Thyroid gland (tissue), 4 donors: Measurements from ENCODE around the gene ZBTB25.

ENCODE experiments used
- POLR2A ChIP-seq, 2 donors: fragments of 450-650 bp; IDR thresholded peaks; one replicate each; pipeline ENCODE4 v1.6.1; 2017; ENCODE audit warnings: antibody characterized with exemption in 2 of 2, mild to moderate bottlenecking in 2 of 2, moderate library complexity in 1 of 2
- TF ChIP-seq, protein P1 (sequence below), 6 experiments: fragments of 200-600 bp in 3 of 6; fragments of 450-650 bp in 3 of 6; sonication (generic) in 3 of 6; IDR thresholded peaks; one replicate each; pipeline ENCODE4 v1.5.1; 2016 to 2019; ENCODE audit warnings: antibody characterized with exemption in 6 of 6, mild to moderate bottlenecking in 2 of 6, inconsistent platforms in 1 of 6, moderate library complexity in 1 of 6

DNA sequence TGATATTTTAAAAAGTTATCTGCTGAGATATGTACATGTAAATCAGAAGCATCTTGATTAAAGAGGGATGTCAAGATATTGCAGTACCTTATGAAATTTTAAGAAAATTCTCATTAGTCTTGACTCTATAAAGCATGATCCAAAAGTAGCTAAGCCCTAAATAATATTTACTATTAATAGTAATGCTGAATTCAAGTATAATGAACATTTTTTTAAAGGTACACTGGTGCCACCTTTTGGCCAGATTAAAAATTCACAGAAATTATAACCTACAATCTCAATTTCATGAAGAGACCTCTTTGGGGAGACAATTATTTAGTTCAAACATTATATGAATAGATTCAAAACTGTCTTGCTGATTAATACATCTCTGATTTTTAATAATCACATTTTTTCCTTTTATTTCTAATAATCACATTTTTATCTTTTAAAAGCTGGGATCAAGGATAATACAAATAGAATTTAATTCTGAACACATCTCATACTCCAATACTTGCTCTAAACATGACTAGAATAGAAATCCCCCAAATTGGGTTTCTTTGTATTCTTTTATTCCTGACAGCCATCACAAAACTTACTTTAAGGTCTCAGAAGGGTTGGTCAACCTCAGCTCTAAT, 24.9 kb downstream of the ZBTB25 start:
- TF ChIP-seq POLR2A (IDR thresholded peaks at IDR 0.05): no peak
- TF ChIP-seq, protein P1, sequence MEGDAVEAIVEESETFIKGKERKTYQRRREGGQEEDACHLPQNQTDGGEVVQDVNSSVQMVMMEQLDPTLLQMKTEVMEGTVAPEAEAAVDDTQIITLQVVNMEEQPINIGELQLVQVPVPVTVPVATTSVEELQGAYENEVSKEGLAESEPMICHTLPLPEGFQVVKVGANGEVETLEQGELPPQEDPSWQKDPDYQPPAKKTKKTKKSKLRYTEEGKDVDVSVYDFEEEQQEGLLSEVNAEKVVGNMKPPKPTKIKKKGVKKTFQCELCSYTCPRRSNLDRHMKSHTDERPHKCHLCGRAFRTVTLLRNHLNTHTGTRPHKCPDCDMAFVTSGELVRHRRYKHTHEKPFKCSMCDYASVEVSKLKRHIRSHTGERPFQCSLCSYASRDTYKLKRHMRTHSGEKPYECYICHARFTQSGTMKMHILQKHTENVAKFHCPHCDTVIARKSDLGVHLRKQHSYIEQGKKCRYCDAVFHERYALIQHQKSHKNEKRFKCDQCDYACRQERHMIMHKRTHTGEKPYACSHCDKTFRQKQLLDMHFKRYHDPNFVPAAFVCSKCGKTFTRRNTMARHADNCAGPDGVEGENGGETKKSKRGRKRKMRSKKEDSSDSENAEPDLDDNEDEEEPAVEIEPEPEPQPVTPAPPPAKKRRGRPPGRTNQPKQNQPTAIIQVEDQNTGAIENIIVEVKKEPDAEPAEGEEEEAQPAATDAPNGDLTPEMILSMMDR (IDR thresholded peaks at IDR 0.05): peak in 4 of 6 experiments; percentile 7 to 66 (median 51)
